Adipocyte (in vitro differentiated cells): ENCODE measurements around the gene CERS1.

Experiments used
- DNase-seq: peaks from one replicate; pipeline ENCODE4 v3.0.0-alpha.2; 2015; ENCODE audit warnings: low read depth
- H3K27me3 ChIP-seq: replicated peaks from 2 replicates; pipeline ENCODE4 v1.7.0; 2013; ENCODE audit warnings: mild to moderate bottlenecking, low read length, moderate library complexity; ENCODE audit not compliant: control insufficient read depth, insufficient read depth
- H3K36me3 ChIP-seq: 2 replicates; pipeline ENCODE4 v1.7.0; 2013; ENCODE audit warnings: low read length, mild to moderate bottlenecking, moderate library complexity; ENCODE audit not compliant: control insufficient read depth, insufficient read depth, severe bottlenecking
- H3K4me1 ChIP-seq: 2 replicates; pipeline ENCODE4 v1.7.0; 2013; ENCODE audit warnings: mild to moderate bottlenecking, low read length, moderate library complexity; ENCODE audit not compliant: control insufficient read depth, insufficient read depth
- H3K4me3 ChIP-seq: 2 replicates; pipeline ENCODE4 v1.7.0; 2013; ENCODE audit warnings: mild to moderate bottlenecking, low read length, moderate library complexity
- H3K9ac ChIP-seq: 2 replicates; pipeline ENCODE4 v1.7.0; 2013; ENCODE audit warnings: mild to moderate bottlenecking, low read length, moderate library complexity
- H3K9me3 ChIP-seq: 2 replicates; pipeline ENCODE4 v1.7.0; 2013; ENCODE audit warnings: mild to moderate bottlenecking, low read length, moderate library complexity; ENCODE audit not compliant: control insufficient read depth

Gene CERS1

GRCh38 chr19:18848878-18849661 lies 46.9 kb downstream of the CERS1 start:
- H3K27me3 ChIP-seq, result no peaks in the 10 kb centered on the region
- no peaks in the 10 kb centered on the region for H3K9me3 ChIP-seq
- H3K4me3 ChIP-seq, result peak overlapping the region; percentile 65
- H3K4me1 ChIP-seq, result peaks cover 60% of the 10 kb centered on the region
- peak; percentile 72 for DNase-seq
- H3K9ac ChIP-seq, result peak overlapping the region; percentile 84
- H3K36me3 ChIP-seq, result peaks cover 37% of the 10 kb centered on the region

DNA sequence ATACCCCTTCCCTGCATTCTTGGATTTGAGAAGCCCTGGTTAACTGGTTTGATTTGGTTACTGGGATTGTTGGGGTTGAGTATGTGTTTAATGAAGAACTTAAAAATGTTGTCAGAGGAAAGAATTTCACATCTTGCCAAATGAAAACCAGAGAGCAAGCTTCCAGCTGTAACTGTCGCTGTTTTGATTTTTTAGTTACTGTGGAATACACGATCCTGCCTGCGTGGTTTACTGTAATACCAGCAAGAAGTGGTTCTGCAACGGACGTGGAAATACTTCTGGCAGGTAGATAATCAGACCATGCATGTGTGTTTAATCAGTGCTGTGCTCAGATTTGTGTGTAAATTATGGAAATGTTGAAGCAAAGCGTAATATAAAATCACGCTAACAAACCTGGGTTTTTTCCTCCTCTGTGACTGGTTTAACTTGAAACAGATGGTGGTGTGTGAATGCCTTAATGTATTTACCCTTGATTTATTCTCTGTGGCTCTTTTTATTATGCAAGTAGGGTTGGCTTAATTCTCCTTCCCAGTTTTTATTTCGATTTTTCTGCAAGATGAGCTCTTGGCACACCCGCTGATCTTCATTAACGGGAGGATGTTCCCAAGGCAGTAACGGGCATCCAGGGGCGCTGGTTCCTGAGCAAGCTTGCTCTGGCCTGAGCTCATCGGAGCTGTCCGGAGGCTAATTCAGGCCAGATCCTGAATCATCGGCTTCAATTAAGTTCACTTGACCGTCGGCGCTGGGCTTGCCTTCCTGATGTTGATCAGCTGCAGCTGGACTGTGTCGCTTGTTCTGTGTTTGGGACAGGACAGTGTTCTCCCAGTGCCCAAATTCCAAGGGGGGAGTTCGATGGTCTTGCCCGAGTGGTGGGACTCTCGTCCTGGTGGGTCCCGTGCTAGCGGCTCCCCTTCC lies 48.2 kb downstream of the CERS1 start:
- H3K9ac ChIP-seq, result peak overlapping the region; percentile 84
- H3K9me3 ChIP-seq, result no peaks in the 10 kb centered on the region
- H3K4me3 ChIP-seq, result peak overlapping the region; percentile 63
- DNase-seq, result peak; percentile 88
- peaks cover 25% of the 10 kb centered on the region for H3K36me3 ChIP-seq
- no peaks in the 10 kb centered on the region for H3K27me3 ChIP-seq
- H3K4me1 ChIP-seq, result peaks cover 72% of the 10 kb centered on the region

DNA sequence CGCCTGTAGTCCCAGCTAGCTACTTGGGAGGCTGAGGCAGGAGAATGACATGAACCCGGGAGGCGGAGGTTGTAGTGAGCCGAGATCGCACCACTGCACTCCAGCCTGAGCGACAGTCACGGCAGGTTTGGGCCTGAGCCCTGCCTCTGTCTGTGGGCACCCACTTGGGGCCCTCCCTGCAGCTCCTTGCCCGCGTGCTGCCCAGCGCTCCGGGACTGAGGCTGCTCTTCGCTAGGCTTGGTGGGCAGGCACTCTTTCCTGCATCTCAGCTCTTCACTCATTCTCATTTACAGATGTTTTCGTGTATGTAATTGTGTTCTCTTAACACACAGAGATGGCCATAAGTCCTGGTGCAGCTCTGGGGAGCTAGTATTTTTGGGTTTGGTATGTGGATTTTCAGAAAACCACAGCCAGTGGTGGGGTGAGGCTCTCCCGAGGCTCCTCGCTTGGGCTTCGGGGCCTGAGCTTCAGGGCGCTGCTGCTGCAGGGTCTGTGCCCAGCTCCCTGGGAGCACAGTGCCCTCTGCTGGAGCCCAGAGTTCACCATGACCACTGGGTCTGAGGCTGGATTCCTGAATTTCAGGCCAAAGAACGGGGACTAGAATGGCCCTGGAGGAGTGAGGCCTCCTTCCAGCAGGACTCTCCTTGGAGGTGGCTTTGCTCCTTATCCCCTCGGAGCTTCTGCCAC lies 49.0 kb downstream of the CERS1 start:
- DNase-seq, result peak; percentile 94
- Histone ChIP-seq H3K9ac (peak overlapping the region; percentile 84), H3K27me3 (no peaks in the 10 kb centered on the region), H3K36me3 (peaks cover 19% of the 10 kb centered on the region), H3K4me1 (peaks cover 78% of the 10 kb centered on the region), H3K4me3 (peak overlapping the region; percentile 63), H3K9me3 (no peaks in the 10 kb centered on the region)

DNA sequence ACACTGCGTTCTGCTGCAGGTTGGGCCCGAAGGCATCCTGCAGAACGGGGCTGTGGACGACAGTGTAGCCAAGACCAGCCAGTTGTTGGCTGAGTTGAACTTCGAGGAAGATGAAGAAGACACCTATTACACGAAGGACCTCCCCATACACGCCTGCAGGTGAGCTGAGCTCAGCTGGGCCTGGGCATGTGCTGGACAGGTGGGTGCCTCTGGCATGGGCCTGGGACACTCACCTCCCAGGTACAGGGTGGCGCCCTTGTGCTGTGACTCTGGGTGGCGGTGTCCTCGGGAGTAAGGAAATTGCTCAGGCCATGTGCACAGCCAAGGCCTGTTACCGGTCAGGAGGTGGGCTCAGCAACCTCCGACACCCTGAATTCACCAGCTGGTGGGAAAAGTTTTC lies 50.0 kb downstream of the CERS1 start:
- H3K4me1 ChIP-seq, result peaks cover 84% of the 10 kb centered on the region
- no peaks in the 10 kb centered on the region for H3K27me3 ChIP-seq
- peak overlapping the region; percentile 84 for H3K9ac ChIP-seq
- peaks cover 8% of the 10 kb centered on the region for H3K36me3 ChIP-seq
- no peaks in the 10 kb centered on the region for H3K9me3 ChIP-seq
- no peak overlapping the region for H3K4me3 ChIP-seq
- no peak for DNase-seq

DNA sequence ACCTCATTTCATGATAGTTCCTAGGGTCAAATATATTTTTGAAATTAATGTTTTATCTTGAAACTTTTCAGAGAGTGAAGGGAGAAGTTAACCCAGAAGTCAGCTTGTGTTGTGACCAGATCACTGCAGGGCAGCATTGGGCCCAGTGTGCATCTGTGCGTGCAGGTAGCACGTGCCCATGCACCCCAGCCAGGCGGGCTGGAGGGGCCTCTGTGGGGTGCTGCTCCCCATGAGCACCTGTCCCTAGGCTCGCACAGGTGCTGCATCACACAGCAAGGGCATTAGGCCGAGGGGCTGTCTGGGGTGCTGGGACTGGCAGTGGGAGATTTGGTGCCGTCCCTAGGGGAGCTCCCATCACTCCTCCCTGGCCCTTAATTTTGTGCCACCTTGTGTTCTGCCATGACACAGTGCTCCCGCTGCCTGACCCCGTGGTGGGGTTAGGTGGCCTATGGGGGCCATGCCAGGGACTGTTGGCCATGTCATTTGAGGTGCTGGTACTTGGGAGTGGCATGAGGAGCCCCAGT lies 51.1 kb downstream of the CERS1 start:
- peaks cover 3% of the 10 kb centered on the region for H3K36me3 ChIP-seq
- H3K9ac ChIP-seq, result no peak overlapping the region
- H3K9me3 ChIP-seq, result no peaks in the 10 kb centered on the region
- no peak overlapping the region for H3K4me3 ChIP-seq
- no peaks in the 10 kb centered on the region for H3K27me3 ChIP-seq
- no peak for DNase-seq
- H3K4me1 ChIP-seq, result peaks cover 84% of the 10 kb centered on the region

GRCh38 chr19:18843960-18844359 lies 52.0 kb downstream of the CERS1 start:
- Histone ChIP-seq H3K36me3 (peaks cover 3% of the 10 kb centered on the region), H3K4me3 (no peak overlapping the region), H3K9ac (no peak overlapping the region), H3K4me1 (peaks cover 84% of the 10 kb centered on the region), H3K9me3 (no peaks in the 10 kb centered on the region), H3K27me3 (no peaks in the 10 kb centered on the region)
- DNase-seq, result no peak

- no peaks in the 10 kb centered on the region for H3K9me3 ChIP-seq
- H3K27me3 ChIP-seq, result no peaks in the 10 kb centered on the region
- no peak for DNase-seq
- H3K4me1 ChIP-seq, result peaks cover 72% of the 10 kb centered on the region
- H3K36me3 ChIP-seq, result peaks cover 10% of the 10 kb centered on the region
- no peak overlapping the region for H3K4me3 ChIP-seq
- no peak overlapping the region for H3K9ac ChIP-seq
Measured at GRCh38 chr19:18842166-18842565, 53.8 kb downstream of the CERS1 start.

- peaks cover 67% of the 10 kb centered on the region for H3K4me1 ChIP-seq
- no peak for DNase-seq
- H3K4me3 ChIP-seq, result no peak overlapping the region
- no peaks in the 10 kb centered on the region for H3K27me3 ChIP-seq
- no peaks in the 10 kb centered on the region for H3K9me3 ChIP-seq
- no peak overlapping the region for H3K9ac ChIP-seq
- H3K36me3 ChIP-seq, result peaks cover 10% of the 10 kb centered on the region
Measured at GRCh38 chr19:18841400-18841799, 54.6 kb downstream of the CERS1 start.

DNA sequence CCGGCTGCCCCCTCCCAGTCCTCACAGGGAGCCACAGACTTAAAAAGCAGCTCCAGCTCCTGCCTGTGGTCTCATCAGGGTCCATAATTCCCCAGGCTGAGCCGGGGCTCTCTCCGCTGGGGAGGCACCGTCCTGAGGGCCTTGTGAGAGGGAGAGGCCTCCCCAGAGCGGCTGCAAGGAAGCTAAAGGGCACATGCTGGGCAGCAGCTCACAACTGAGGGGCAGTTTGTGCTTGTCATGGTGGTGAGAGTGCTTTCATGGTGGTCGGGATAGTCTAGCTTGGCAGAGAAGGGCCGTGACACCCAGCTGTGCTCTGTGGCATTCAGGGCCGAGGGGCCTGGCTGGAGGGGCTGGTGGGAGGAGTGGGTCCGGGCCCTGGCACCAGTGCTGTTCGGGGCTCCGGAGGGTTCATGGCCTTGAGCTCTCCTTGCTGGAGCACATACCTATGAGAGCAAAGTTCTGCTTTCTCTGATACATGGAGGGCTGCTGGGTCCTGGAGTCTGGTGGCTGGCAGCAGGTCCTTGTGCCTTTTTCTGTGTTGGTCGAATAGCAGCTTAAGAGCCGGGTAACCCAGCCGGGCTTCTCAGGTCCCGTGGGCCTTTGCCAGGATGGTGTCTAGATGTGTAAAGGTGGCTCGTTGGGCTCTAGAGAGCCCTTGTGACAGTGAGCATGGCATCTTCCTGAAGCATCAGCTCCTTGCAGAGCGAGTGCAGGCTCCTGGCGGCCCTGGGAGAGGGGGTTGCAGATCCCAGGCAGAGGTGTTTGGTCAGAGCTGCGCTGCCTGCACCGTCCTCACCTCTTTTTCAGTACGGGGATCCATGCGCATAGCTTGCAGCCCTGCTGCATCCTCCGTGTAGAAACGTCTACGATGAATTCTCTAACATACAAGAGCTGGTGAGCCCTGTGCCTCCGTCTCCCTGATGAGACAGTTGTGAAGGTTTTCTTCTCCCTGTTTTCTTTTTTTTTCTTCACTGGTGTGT lies 55.4 kb downstream of the CERS1 start:
- DNase-seq, result no peak
- H3K27me3 ChIP-seq, result no peaks in the 10 kb centered on the region
- H3K36me3 ChIP-seq, result peaks cover 7% of the 10 kb centered on the region
- H3K9me3 ChIP-seq, result no peaks in the 10 kb centered on the region
- peak overlapping the region; percentile 39 for H3K4me3 ChIP-seq
- H3K9ac ChIP-seq, result peak overlapping the region; percentile 60
- H3K4me1 ChIP-seq, result peaks cover 66% of the 10 kb centered on the region
